Measurements from ENCODE around the gene CCR6.

CCR6 gene

GRCh38 chr6:167099707-167100106 is 23.2 kb upstream of the CCR6 start:
- no peak for DNase-seq

DNA sequence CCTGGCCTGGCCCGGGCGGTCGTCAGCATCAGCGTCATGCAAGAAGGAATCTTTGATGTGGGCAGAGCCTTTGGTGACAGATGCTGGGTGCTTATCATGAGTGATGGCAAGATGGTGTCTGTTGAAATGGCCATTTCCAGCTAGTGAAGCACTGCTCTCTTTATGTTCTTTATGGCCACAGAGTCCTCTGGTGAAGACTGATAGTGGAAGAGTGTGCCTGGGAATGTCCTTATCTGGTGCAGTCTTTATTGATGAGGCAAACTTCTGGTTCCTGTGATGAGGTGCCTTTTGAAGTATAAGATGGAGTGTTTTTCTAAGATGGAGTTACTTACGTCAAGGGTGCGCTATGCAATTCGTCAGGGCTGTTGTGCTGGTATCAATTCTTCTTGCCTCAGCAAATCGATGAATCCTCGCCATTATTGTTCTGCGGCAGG is 22.6 kb upstream of the CCR6 start:
- no peak for DNase-seq

- no peak for DNase-seq
Observed at GRCh38 chr6:167102318-167102717, 20.6 kb upstream of the CCR6 start.

- no peak for DNase-seq
Observed at GRCh38 chr6:167103041-167103891, 19.6 kb upstream of the CCR6 start.

GRCh38 chr6:167104388-167104787 is 18.5 kb upstream of the CCR6 start:
- DNase-seq: no peak

- no peak for DNase-seq
Observed at GRCh38 chr6:167105060-167105459, 17.8 kb upstream of the CCR6 start.

DNA sequence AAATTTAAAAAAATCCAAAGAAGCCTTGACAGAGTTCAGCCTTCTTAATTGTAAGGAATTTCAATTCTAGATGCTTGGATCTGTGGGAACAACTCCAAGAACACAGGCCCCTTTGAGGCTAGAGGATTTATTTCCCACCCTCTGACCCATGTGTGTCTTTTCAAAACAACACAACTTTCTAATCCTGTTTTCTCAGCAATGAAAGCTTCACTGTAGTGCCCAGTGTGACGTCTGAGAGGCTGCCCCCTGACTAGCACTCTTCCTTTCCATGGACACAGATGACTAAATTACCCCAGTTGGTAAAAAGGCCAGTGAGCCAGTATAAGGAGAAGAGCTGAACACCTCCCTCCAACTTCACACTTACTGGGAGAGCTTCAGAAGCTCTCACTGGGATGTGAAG is 16.5 kb upstream of the CCR6 start:
- DNase-seq: no peak

DNA sequence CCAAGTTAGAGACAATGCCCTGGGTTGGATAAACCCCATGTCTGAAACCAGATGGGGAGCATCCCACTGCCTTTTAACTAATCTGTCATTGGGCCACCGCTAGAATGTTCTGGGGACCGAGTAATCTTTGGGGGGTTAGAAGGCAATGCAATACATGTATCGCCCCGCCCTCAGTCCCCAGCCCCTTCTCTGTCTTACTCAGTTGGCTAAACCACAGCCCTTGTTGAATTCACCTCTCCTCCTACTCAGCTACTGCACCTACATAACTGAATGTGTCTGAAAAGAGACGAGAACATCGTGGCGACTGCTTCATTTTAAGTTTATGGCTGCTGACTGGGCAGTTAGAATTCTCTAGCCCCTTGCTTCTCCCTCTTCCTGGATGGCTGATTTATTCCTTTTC is 15.1 kb upstream of the CCR6 start:
- DNase-seq: no peak

GRCh38 chr6:167108278-167108677 is 14.6 kb upstream of the CCR6 start:
- no peak for DNase-seq

- DNase-seq: no peak
Observed at GRCh38 chr6:167109651-167110050, 13.2 kb upstream of the CCR6 start.

- no peak for DNase-seq
Observed at GRCh38 chr6:167111597-167111996, 11.3 kb upstream of the CCR6 start.

DNA sequence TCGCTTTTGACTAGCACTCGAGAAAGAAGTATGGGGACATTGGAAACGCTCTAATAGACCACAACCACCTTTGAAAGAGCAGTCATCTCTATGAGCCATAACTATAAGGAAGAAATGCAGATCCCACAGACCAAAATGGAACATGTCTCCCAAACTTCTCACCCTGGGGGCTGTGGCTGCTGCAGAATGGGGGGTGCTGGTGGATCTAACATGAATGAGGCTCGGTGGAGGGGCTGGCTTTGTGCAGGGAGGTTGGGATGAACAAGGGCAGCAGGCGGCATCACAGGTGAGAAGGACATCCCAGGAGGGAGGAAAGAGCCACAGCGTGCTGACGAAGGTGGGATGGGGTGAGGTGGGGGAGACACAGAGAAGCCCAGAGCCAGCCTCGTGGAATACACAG is 10.5 kb upstream of the CCR6 start:
- DNase-seq: no peak

DNA sequence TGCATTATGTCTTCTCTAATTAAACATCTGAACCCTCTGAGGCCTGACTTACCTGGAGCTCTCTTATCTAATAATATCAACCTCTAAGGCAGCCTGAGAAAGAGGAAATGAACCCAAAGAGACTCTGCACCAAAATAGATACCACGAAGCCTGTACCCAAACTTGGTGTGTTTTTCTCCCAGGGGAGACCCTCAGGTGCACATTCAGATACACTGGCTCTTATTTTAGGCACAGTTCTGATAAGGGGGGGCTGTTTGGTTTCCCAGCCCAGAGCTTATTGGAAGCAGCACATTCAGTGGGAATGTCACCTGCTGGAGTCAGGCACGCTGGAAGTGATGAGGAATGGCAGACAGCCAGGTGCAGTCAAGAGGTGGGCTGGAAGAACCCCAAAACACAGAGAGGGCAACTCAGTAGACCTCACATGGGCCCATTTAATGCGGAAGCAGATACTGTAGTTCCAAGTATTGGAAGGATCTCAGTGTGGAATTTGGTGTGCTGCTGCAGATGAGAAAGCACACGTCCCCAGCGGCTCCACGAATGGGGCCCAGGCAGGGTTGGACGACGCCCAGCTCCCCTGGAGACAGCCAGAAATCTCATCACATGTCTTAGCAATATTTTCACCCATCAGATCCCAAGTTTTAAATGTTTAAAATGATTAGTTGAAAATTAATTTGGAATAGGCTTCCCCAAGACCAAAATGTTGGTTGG is 9.7 kb upstream of the CCR6 start:
- no peak for DNase-seq

GRCh38 chr6:167113935-167114910 is 8.7 kb upstream of the CCR6 start:
- no peak for DNase-seq

DNA sequence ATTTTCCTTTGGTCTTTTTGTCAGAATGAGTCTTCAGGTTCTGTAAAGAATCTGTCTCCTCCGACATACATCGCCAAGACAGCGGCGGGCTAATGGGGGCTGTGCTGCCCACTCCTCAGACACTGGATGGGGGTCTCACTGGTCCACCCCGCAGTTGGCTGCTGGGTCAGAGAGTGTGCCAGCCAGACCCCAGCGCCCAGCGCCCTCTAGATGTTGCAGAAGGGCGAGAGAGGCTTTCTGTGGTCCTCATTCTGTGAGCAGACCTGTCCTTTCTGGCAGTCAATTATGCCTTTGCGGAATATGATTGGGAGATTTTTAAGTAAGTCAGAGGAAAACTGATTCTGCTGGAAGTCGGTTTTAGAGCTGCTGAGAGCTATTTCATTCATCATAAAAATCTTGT is 7.8 kb upstream of the CCR6 start:
- DNase-seq: no peak

DNA sequence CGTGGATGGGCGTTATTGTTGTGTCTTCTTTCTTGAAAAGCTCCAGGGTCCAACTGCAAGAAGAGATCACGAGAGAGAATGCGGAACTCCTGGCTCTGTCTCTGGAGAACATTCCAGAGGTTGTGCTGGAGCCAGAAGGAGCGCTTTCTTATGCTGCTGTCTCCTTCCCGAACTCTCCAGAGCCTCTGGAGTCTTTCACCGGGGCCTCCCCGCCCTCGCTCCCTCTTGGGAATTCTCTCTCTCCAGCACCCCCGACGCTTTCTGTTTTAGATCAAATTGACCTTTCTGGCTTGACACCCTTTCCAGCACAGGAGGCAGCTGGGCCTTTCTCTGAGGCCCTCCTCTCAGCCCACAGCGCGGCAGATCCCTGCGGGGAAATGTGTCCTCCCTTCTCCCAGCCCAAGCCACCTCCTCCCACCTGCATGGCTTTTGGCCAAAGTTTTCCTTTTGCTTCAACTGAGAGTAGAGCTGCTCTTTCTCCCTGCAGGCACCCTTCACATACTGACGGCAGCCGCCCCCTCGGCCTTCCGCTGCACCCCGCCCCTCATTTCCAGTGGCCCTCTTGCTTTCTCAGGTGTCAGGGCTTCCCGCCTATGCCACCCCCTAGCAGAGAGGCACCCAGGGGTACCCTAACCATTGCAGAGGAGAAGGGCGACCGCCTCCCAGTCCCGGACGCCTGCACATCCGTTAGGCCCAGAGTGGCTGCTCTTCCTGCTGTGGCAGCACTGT is 6.6 kb upstream of the CCR6 start:
- no peak for DNase-seq

GRCh38 chr6:167116838-167117228 is 6.1 kb upstream of the CCR6 start:
- DNase-seq: no peak

- DNase-seq: no peak
Observed at GRCh38 chr6:167118006-167118405, 4.9 kb upstream of the CCR6 start.

DNA sequence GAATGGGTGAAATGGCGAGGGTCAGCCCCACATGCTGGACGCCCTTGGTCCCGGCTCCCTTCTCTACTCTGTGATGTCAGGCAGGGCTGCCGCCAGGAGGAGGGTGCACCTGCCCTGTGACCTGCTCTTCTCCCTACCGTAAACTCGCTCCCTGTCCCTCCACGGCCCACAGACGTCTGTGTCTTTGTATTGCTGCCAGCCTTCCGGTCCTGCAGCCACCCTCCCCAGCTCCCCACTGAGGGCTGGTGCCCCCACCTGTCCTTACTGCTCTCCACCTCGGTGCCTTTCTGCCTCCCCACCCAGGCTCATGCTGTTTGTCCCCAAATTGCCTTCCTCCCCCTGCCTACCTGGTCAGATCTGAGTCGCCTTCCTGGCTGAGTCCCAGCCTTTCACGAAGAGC is 4.1 kb upstream of the CCR6 start:
- no peak for DNase-seq

GRCh38 chr6:167119670-167120582 is 3.0 kb upstream of the CCR6 start:
- no peak for DNase-seq

DNA sequence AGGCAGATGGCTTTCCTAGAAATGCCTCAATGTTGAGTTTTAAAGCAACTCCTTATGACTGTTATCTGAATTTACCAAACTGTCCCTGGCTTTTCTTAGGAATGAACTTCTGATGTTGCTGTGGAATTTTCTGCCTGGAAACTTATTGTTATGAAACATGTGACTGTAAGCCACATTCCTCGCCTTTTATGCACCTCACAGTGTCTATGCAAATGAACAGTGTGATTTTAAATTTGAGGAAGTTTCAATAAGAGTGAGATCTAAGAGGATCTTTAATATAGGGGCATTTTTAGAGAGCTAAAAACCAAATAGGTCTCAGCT is 2.4 kb upstream of the CCR6 start:
- DNase-seq: no peak
